Endodermal cell (in vitro differentiated cells): Measurements from ENCODE around the gene PIK3IP1. TPM values are rescaled to one million over a fixed set of nuclear protein-coding genes. Genes with fewer than 3 reads are reported as not detected.
"Not testable (repeated sequence)": the region's sequence is repeated elsewhere in the genome, so short reads cannot be mapped to it uniquely, and the experiment has no call there.

ENCODE experiments used
- DNase-seq: peaks from one replicate; pipeline ENCODE4 v3.0.0-alpha.2; 2017
- H3K27ac ChIP-seq: 2 replicates; pipeline ENCODE4 v1.5.1; 2013; ENCODE audit warnings: mild to moderate bottlenecking, low read depth, low read length, moderate library complexity
- H3K27me3 ChIP-seq: 2 replicates; pipeline ENCODE4 v1.6.1; 2013; ENCODE audit warnings: mild to moderate bottlenecking, low read length, moderate library complexity; ENCODE audit not compliant: insufficient read depth, control insufficient read depth, poor library complexity, severe bottlenecking
- H3K36me3 ChIP-seq: 2 replicates; pipeline ENCODE4 v1.7.0; 2013; ENCODE audit warnings: mild to moderate bottlenecking, low read length, moderate library complexity; ENCODE audit not compliant: control insufficient read depth, insufficient read depth
- H3K4me1 ChIP-seq: one replicate; pipeline ENCODE4 v1.7.0; 2013; ENCODE audit warnings: low read length; ENCODE audit not compliant: control insufficient read depth, insufficient read depth
- H3K4me3 ChIP-seq: 2 replicates; pipeline ENCODE4 v1.5.1; 2013; ENCODE audit warnings: mild to moderate bottlenecking, low read length, moderate library complexity
- H3K9ac ChIP-seq: 2 replicates; pipeline ENCODE4 v1.6.1; 2013; ENCODE audit warnings: mild to moderate bottlenecking, low read length, moderate library complexity; ENCODE audit not compliant: poor library complexity, severe bottlenecking; ENCODE audit errors: extremely low read depth
- H3K9me3 ChIP-seq: 2 replicates; pipeline ENCODE4 v1.6.1; 2013; ENCODE audit warnings: mild to moderate bottlenecking, low read length, moderate library complexity; ENCODE audit not compliant: control insufficient read depth
- H3K27ac Mint-ChIP-seq: 2 replicates; pipeline ENCODE4 v1.8.0; 2020; ENCODE audit warnings: mixed read lengths
- H3K27me3 Mint-ChIP-seq: 2 replicates; pipeline ENCODE4 v1.8.0; 2021; ENCODE audit warnings: mild to moderate bottlenecking, mixed read lengths; ENCODE audit not compliant: insufficient read depth
- H3K36me3 Mint-ChIP-seq: 2 replicates; pipeline ENCODE4 v1.8.0; 2020; ENCODE audit warnings: low read depth, mixed read lengths
- H3K4me1 Mint-ChIP-seq: 2 replicates; pipeline ENCODE4 v1.8.0; 2020; ENCODE audit warnings: mixed read lengths
- H3K4me3 Mint-ChIP-seq: 2 replicates; pipeline ENCODE4 v1.8.0; 2020; ENCODE audit warnings: mild to moderate bottlenecking, moderate library complexity, mixed read lengths
- H3K9me3 Mint-ChIP-seq: 2 replicates; pipeline ENCODE4 v1.8.0; 2020; ENCODE audit warnings: mild to moderate bottlenecking, mixed read lengths
- CTCF ChIP-seq: fragments of 200-600 bp; sonication (generic); conservative IDR thresholded peaks from 2 replicates; pipeline ENCODE4 v1.5.0; 2021; ENCODE audit warnings: antibody characterized with exemption, mild to moderate bottlenecking
- WGBS, 2 experiments: methylation state at CpG; one replicate each; pipeline versions ENCODE4 v1.1.5 to v1.1.7; 2013; ENCODE audit warnings: missing lambda C conversion rate in 2 of 2, mixed read lengths in 1 of 2; ENCODE audit not compliant: insufficient coverage in 1 of 2, insufficient read length in 1 of 2; 5-methylcytosine and 5-hydroxymethylcytosine counted together
- total RNA-seq, 2 donors: library from RNA; stranded (reverse); fragmentation: NEBNext Ultra II Directional in 1 of 2; extraction: Animal tissue kit (Norgen Biotek cat#: 25700) in 1 of 2; gene quantifications; 2 replicates in 1 of 2; 3 replicates in 1 of 2; pipeline ENCODE4 v1.2.1, GENCODE V29; 2021

The PIK3IP1 gene
- total RNA-seq, 2 donors from 2014 or later = 2.0 to 3.5 TPM

- WGBS, 2 experiments = 16 to 45% methylated on average over 5 to 17 of the region's 17 CpGs
- DNase-seq = peak; percentile 95
- H3K9me3 ChIP-seq = no peaks in the 10 kb centered on the region
- H3K27me3 ChIP-seq = no peaks in the 10 kb centered on the region
- H3K4me1 ChIP-seq = peaks cover 22% of the 10 kb centered on the region
- H3K36me3 ChIP-seq = no peaks in the 10 kb centered on the region
- H3K9ac ChIP-seq = peak overlapping the region; percentile 31
- Mint-ChIP-seq H3K4me1 (peaks cover 40% of the 10 kb centered on the region), H3K4me3 (peak overlapping the region; percentile 39), H3K27ac (peak overlapping the region; percentile 85), H3K27me3 (no peaks in the 10 kb centered on the region), H3K9me3 (no peaks in the 10 kb centered on the region), H3K36me3 (peaks cover 2% of the 10 kb centered on the region)
- H3K4me3 ChIP-seq = peak overlapping the region; percentile 72
- TF ChIP-seq CTCF = no peak
- peak overlapping the region; percentile 82 for H3K27ac ChIP-seq
Observed at GRCh38 chr22:31248138-31248745, 44.0 kb downstream of the PIK3IP1 start.

- peaks cover 43% of the 10 kb centered on the region for H3K4me1 Mint-ChIP-seq
- peaks cover 5% of the 10 kb centered on the region for H3K36me3 Mint-ChIP-seq
- peak overlapping the region; percentile 85 for H3K27ac Mint-ChIP-seq
- Histone ChIP-seq H3K4me3 (peak overlapping the region; percentile 72), H3K9me3 (no peaks in the 10 kb centered on the region), H3K9ac (no peak overlapping the region), H3K36me3 (no peaks in the 10 kb centered on the region), H3K27ac (peak overlapping the region; percentile 82), H3K4me1 (peaks cover 22% of the 10 kb centered on the region), H3K27me3 (no peaks in the 10 kb centered on the region)
- H3K4me3 Mint-ChIP-seq = peak overlapping the region; percentile 39
- no peaks in the 10 kb centered on the region for H3K9me3 Mint-ChIP-seq
- 92% methylated on average over 1 of the region's 1 CpG; no CpG with 5 or more reads in 1 of the 2 experiments for WGBS, 2 experiments
- TF ChIP-seq CTCF = no peak
- DNase-seq = no peak
- H3K27me3 Mint-ChIP-seq = no peaks in the 10 kb centered on the region
Observed at GRCh38 chr22:31247726-31248125, 44.6 kb downstream of the PIK3IP1 start.

- 91% methylated on average over 2 of the region's 2 CpGs; no CpG with 5 or more reads in 1 of the 2 experiments for WGBS, 2 experiments
Observed at GRCh38 chr22:31246687-31247086, 45.6 kb downstream of the PIK3IP1 start.

GRCh38 chr22:31245998-31246397 lies 46.3 kb downstream of the PIK3IP1 start:
- H3K4me3 ChIP-seq, H3K9me3 ChIP-seq, H3K36me3 Mint-ChIP-seq, H3K27ac Mint-ChIP-seq, H3K27me3 ChIP-seq, H3K9me3 Mint-ChIP-seq, H3K9ac ChIP-seq, H3K27ac ChIP-seq, H3K36me3 ChIP-seq, H3K27me3 Mint-ChIP-seq, H3K4me3 Mint-ChIP-seq, DNase-seq: not testable (repeated sequence)
- H3K4me1 ChIP-seq = peaks cover 27% of the 10 kb centered on the region
- H3K4me1 Mint-ChIP-seq = peaks cover 47% of the 10 kb centered on the region
- WGBS, 2 experiments = 87 to 100% methylated on average over 1 to 8 of the region's 12 CpGs

More at GRCh38 chr22:31246687-31247086, 45.6 kb downstream of the PIK3IP1 start:
- H3K4me1 ChIP-seq = peaks cover 27% of the 10 kb centered on the region
- Mint-ChIP-seq H3K27me3 (no peaks in the 10 kb centered on the region), H3K4me3 (no peak overlapping the region), H3K4me1 (peaks cover 43% of the 10 kb centered on the region), H3K36me3 (peaks cover 8% of the 10 kb centered on the region), H3K9me3 (no peaks in the 10 kb centered on the region), H3K27ac (no peak overlapping the region)
- H3K36me3 ChIP-seq = no peaks in the 10 kb centered on the region
- no peak overlapping the region for H3K27ac ChIP-seq
- H3K4me3 ChIP-seq = no peak overlapping the region
- TF ChIP-seq CTCF = no peak
- H3K27me3 ChIP-seq = no peaks in the 10 kb centered on the region
- no peaks in the 10 kb centered on the region for H3K9me3 ChIP-seq
- no peak overlapping the region for H3K9ac ChIP-seq
- DNase-seq = no peak
